GM18909 (cell line): ENCODE measurements around the gene PLAAT4.

Source experiments
- ATAC-seq: cut with Tn5 transposase; IDR thresholded peaks from one replicate; pipeline ENCODE4 v1.9.1; 2021; ENCODE audit warnings: mild to moderate bottlenecking; ENCODE audit not compliant: unreplicated experiment, poor library complexity

The PLAAT4 gene

GRCh38 chr11:63536669-63537292 lies at the start of gene PLAAT4:
Gene PLAAT4, plus strand, starts transcription at chr11:63536808. Its CDS starts 61 bp downstream, at chr11:63536869.
- no peak for ATAC-seq

DNA sequence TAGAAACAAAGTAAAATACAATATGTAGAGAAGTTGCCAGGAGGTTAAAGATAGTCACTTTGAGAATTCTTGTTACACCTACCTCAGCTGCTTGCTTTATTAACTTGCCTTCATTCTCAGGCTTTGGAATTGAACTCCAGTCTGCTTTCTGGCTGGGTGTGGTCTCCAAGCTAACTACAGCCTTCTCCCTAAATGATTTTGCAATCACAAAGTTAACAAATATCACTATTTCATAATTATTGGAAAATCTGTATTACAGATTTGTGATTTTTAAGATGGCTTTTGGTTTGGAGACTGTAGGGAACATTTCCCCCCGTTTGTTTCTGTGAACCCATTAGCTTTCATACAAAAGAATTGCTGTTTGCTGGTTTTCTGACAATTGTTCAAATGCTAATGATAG lies 47.8 kb upstream of the PLAAT4 start:
- no peak for ATAC-seq

DNA sequence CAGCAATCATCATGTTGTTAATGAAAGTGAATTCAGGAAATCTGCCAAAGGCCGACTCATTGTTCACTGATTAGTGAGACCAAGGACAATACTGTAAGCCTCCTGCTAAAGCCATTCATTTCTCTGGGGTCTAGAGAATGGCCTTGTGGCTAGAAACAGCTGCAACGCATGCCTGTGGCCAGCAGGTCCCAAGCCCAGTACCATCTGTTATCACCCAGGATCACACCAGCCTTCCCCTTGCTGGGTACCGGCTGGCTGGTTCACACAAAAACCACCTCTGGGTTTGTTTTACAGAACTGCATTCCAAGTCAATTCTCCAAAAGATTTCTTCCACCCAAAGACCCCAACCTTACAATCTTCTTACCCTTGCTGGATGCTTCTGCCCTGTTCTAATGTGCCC lies 46.7 kb upstream of the PLAAT4 start:
- ATAC-seq, result no peak

GRCh38 chr11:63490551-63491239 lies 45.9 kb upstream of the PLAAT4 start, which contains the start of gene PLAAT5:
Gene PLAAT5, minus strand, starts transcription at chr11:63491167. Its CDS starts 133 bp downstream, at chr11:63491034.
- ATAC-seq, result no peak

GRCh38 chr11:63491240-63491587 lies 45.4 kb upstream of the PLAAT4 start:
- ATAC-seq, result no peak

- ATAC-seq, result no peak
These were observed 44.8 kb upstream of the PLAAT4 start for GRCh38 chr11:63491636-63492372.

- no peak for ATAC-seq
These were observed 44.2 kb upstream of the PLAAT4 start for GRCh38 chr11:63492441-63492840.

DNA sequence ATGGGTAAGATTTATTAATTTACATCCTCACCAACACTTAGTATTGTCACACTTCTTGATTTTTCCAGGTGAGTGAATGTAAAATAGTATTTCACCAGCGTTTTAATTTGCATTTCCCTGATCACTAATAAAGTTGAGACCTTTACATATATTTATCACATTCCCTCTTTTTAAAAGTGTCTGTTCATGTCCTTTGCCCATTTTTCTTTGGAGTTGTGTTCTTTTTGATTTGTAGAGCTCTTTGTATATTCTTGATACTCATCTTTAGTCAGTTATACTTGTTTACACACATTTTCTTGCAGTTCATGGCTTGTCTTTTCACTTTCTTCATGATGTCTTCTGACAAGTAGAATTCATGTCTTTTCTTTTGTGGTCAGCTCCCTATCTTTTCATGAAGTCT lies 43.5 kb upstream of the PLAAT4 start:
- ATAC-seq, result no peak

DNA sequence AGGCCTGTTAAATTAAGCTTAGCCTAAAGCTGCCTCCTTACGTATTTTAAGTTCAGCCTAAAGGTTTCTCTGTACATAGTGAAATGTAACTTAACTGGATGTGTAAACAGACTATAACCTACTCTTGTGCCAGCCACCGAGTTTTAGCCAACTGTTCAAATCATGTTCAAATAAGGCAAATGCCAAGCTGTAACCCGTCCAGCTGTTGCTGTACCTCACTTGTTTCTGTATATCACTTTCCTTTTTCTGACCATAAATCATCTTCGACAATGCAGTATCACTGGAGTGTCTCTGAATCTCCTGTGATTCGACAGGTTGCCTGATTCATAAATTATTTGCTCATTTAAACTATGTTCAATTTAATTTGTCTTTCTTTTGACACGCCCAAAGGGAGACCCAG lies 41.6 kb upstream of the PLAAT4 start:
- ATAC-seq, result no peak

- ATAC-seq, result no peak
These were observed 36.7 kb upstream of the PLAAT4 start for GRCh38 chr11:63499874-63500273.

DNA sequence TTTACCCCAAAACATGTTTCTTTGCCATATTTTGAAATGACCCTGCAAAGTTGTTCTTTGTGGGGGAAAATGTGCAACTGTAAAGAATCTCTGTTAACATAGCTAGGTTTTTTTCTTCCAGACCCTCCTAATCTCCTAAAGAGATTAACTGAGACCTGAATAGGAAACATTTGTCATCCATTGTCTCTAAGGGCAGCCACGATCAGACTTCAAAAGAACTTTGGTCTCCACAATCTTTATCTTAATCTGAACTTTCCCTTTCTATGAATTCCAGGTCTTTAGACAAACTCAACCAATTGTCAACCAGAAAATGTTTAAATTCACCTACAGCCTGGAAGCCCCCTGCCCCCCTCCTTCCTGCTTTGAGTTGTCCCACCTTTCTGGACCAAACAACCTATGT lies 35.4 kb upstream of the PLAAT4 start:
- no peak for ATAC-seq

GRCh38 chr11:63502252-63502820 lies 34.3 kb upstream of the PLAAT4 start:
- ATAC-seq, result no peak

DNA sequence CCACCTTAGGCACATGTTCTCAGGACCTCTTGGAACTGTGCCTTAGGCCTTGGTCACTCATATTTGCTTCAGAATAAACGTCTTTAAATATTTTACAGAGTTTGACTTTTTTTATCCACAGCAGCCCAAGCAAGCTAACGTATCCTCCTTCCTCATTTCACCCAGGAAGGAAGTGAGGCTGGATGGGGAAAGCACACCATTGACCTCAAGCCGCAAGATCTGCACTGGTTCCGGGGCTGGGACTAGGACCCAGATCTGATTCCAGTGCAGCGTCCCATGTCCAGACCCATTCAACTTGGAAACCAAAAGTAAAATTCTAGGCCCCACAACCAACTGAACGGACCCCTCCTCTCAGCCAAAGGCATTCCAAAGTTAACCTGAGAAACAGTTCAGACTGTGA lies 33.1 kb upstream of the PLAAT4 start:
- no peak for ATAC-seq

DNA sequence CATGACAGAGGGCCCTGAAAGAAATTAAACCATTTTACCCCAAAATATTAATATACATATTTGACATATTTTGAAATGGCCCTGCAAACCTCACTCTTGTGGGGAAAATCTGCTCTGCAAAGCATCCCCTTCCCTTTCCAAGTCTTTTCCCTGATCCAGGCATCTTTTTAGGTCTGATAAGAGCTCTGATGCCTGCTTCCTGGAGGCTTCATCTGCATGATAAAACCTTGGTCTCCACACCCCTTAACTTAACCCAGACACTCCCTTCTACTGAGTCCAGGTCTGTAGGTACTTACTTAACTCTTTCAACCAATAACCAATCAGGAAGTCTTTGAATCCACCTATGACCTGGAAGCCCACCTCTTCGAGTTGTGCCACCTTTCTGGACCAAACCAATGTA lies 32.6 kb upstream of the PLAAT4 start:
- no peak for ATAC-seq

- no peak for ATAC-seq
These were observed 31.5 kb upstream of the PLAAT4 start for GRCh38 chr11:63504933-63505586.

GRCh38 chr11:63505857-63506528 lies 30.6 kb upstream of the PLAAT4 start, which contains the start of gene LGALS12:
Gene LGALS12, plus strand, starts transcription at chr11:63506084. Its CDS starts 375 bp downstream, at chr11:63506459.
- ATAC-seq, result no peak

DNA sequence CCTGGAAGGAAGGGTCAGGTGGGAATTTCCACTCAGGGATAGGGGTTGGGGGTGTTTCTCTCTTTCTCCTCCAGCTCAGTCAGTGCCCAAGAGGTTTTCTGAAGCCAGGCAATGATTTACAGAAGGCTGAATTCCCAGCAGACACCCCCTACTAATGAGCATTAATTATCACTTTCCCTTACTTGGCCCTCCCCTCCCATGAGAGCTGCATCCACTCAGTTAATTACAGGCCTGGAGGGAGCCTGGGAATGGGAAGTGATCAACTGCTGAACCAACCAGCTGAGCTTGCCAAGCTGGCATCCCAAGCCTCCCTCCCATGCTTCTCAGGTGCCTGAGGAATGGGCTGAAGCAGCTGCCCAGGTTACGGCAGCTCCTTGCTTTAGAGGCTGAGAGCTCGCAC lies 29.7 kb upstream of the PLAAT4 start:
- no peak for ATAC-seq

- ATAC-seq, result no peak
These were observed 29.1 kb upstream of the PLAAT4 start for GRCh38 chr11:63507511-63507910.

DNA sequence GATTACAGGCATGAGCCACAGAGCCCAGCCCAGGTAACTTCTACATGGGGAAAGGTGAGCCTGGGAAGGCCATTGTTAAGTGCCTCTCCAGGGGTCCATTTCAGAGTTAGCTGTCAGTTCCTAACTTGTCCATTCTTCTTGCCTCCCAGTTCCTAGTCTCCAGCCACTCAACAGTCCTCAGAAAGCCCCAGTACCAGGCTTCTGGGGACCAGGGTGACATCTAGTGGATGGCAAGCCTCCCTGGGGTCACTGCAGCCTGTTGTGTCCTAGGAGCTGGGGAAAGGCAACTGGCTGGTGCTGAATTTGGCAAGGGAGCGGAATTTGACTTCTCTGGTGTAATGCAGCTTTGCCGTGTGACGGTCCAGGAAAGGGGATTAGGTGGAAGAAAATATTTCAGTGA lies 28.6 kb upstream of the PLAAT4 start:
- no peak for ATAC-seq

DNA sequence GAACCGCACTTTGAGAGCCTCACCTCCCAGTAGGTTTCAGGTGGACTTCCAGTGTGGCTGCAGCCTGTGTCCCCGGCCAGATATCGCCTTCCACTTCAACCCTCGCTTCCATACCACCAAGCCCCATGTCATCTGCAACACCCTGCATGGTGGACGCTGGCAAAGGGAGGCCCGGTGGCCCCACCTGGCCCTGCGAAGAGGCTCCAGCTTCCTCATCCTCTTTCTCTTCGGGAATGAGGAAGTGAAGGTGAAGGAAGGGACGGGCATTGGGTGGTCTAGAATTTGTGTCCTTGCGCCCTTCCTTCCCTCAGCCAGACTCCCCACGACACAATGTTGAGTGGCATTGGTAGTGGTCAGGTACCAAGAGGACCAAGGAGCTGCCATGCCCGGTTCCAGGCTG lies 27.9 kb upstream of the PLAAT4 start:
- ATAC-seq, result no peak
